OCI-LY7 (cell line): Measurements from ENCODE around the gene PLAGL1.

Source experiments
- CTCF ChIP-seq: fragments of 200-600 bp; sonication (generic); conservative IDR thresholded peaks from 2 replicates; pipeline ENCODE4 v1.5.1; 2014; ENCODE audit warnings: mild to moderate bottlenecking, antibody characterized with exemption, low read length, moderate library complexity, mixed read lengths
- EZH2phosphoT487 ChIP-seq: fragments of 200-600 bp; sonication (generic); IDR thresholded peaks from 2 replicates; pipeline ENCODE4 v1.6.1; 2018; ENCODE audit warnings: low read depth, borderline replicate concordance, mild to moderate bottlenecking, mixed run types, antibody characterized with exemption, low read length, moderate library complexity, mixed read lengths

GRCh38 chr6:143911028-143911427 lies 97.0 kb downstream of the PLAGL1 start:
- TF ChIP-seq CTCF (no peak), EZH2phosphoT487 (no peak)
